Left cardiac atrium (tissue), 4 donors: ENCODE data around the gene DNAH17. TPM values are rescaled to one million over a fixed set of nuclear protein-coding genes. Genes with fewer than 3 reads are reported as not detected.

Source experiments
- ATAC-seq, 2 donors: fragments of 200-7000 bp; cut with Tn5 transposase; one replicate each; pipeline ENCODE4 v1.9.1; 2020; ENCODE audit warnings: mild to moderate bottlenecking in 2 of 2, moderate library complexity in 2 of 2
- DNase-seq: peaks from one replicate; pipeline ENCODE4 v3.0.0-alpha.2; 2020
- intact Hi-C, 2 donors: fragments of 100-400 bp; cut with DNase I; formaldehyde crosslinking; loops; one replicate each; pipeline versions ENCODE4 v1.14.1 to v1.15.1; 2022 to 2023
- total RNA-seq, 2 donors: library from RNA; stranded (reverse); fragmentation: NEBNext Ultra II Directional; extraction: Animal tissue kit (Norgen Biotek cat#: 25700); gene quantifications; one replicate each; pipeline ENCODE4 v1.2.1, GENCODE V29; 2021
- donor health status: DM: no; HTN: yes; CAD: no.
- donor health status: DM: no; HTN: yes; CAD: no; lungs with severe emphysema.
- donor health status: DM: yes; HTN: yes; CAD: no.
- donor health status: Dilated cardiomyopathy.

The DNAH17 gene
- total RNA-seq, 2 donors from 2014 or later, result 0.21 to 0.32 TPM

- ATAC-seq, result no peak
- no peak for DNase-seq
- intact Hi-C loops, result no loop called here
Measured at GRCh38 chr17:78605886-78606285, 28.7 kb upstream of the DNAH17 start.

- ATAC-seq (no peak), DNase-seq (no peak)
- intact Hi-C loops, result no loop called here
Measured at GRCh38 chr17:78605429-78605828, 28.2 kb upstream of the DNAH17 start.

- intact Hi-C loops, result no loop called here
- ATAC-seq, result no peak
Measured at GRCh38 chr17:78602246-78602645, 25.1 kb upstream of the DNAH17 start.

GRCh38 chr17:78601577-78602190 lies 24.5 kb upstream of the DNAH17 start:
- DNase-seq, result no peak
- intact Hi-C loops, result no loop called here
- no peak for ATAC-seq

More at GRCh38 chr17:78602246-78602645, 25.1 kb upstream of the DNAH17 start:
- no peak for DNase-seq

GRCh38 chr17:78600181-78600721 lies 23.1 kb upstream of the DNAH17 start:
- intact Hi-C loops, result no loop called here
- DNase-seq (peak; percentile 43), ATAC-seq (peak; percentile 53 to 86)

GRCh38 chr17:78599419-78599818 lies 22.2 kb upstream of the DNAH17 start:
- intact Hi-C loops, result no loop called here
- DNase-seq (no peak), ATAC-seq (no peak)

GRCh38 chr17:78598013-78598471 lies 20.8 kb upstream of the DNAH17 start:
- ATAC-seq (no peak), DNase-seq (no peak)
- intact Hi-C loops, result no loop called here

- DNase-seq (no peak), ATAC-seq (no peak)
- intact Hi-C loops, result no loop called here
Measured at GRCh38 chr17:78596871-78597764, 19.9 kb upstream of the DNAH17 start.

- no peak for ATAC-seq
- no peak for DNase-seq
- intact Hi-C loops, result no loop called here
Measured at GRCh38 chr17:78595135-78595810, 18.1 kb upstream of the DNAH17 start.

- no peak for DNase-seq
- peak in 1 of 2 donors; percentile 3 for ATAC-seq
- intact Hi-C loops, result no loop called here
Measured at GRCh38 chr17:78592991-78593329, 15.8 kb upstream of the DNAH17 start.

GRCh38 chr17:78591263-78591671 lies 14.1 kb upstream of the DNAH17 start:
- DNase-seq, result no peak
- intact Hi-C loops, result no loop called here
- ATAC-seq, result no peak

GRCh38 chr17:78589885-78590284 lies 12.7 kb upstream of the DNAH17 start:
- ATAC-seq (no peak), DNase-seq (no peak)
- intact Hi-C loops, result no loop called here

GRCh38 chr17:78589031-78589675 lies 12.0 kb upstream of the DNAH17 start:
- DNase-seq (no peak), ATAC-seq (no peak)
- intact Hi-C loops, result no loop called here

GRCh38 chr17:78588258-78589030 lies 11.2 kb upstream of the DNAH17 start:
- intact Hi-C loops, result no loop called here
- DNase-seq (no peak), ATAC-seq (no peak)

GRCh38 chr17:78585006-78585630 lies 7.9 kb upstream of the DNAH17 start:
- ATAC-seq (no peak), DNase-seq (no peak)
- intact Hi-C loops, result no loop called here

GRCh38 chr17:78583091-78583490 lies 5.9 kb upstream of the DNAH17 start:
- intact Hi-C loops, result no loop called here
- ATAC-seq (no peak), DNase-seq (no peak)

GRCh38 chr17:78581304-78581703 lies 4.1 kb upstream of the DNAH17 start:
- intact Hi-C loops, result no loop called here
- DNase-seq (no peak), ATAC-seq (no peak)

- ATAC-seq, result no peak
- DNase-seq, result no peak
- intact Hi-C loops, result no loop called here
Measured at GRCh38 chr17:78580277-78580804, 3.1 kb upstream of the DNAH17 start.
